ENCODE results near the gene PATJ.

DNA sequence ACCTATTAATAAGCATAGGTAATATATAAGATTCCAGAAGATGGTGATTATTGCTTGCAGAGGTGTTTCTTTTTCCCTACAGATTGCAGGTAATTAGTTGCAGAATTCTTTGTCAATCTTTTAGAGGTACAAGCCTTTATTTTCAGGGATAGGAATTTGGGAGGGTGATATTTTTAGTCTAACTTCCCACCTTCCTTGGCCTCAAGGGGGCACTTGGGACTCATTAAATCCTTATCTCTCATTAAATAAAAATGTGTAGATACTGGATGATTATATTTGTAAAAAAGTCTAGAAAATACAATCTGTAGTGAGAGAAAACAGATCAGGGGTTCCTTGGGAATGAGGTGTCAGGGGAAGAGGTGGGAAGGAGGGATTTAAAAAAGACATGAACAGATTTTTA lies 179.2 kb downstream of the PATJ start:
- TF ChIP-seq, protein P1, sequence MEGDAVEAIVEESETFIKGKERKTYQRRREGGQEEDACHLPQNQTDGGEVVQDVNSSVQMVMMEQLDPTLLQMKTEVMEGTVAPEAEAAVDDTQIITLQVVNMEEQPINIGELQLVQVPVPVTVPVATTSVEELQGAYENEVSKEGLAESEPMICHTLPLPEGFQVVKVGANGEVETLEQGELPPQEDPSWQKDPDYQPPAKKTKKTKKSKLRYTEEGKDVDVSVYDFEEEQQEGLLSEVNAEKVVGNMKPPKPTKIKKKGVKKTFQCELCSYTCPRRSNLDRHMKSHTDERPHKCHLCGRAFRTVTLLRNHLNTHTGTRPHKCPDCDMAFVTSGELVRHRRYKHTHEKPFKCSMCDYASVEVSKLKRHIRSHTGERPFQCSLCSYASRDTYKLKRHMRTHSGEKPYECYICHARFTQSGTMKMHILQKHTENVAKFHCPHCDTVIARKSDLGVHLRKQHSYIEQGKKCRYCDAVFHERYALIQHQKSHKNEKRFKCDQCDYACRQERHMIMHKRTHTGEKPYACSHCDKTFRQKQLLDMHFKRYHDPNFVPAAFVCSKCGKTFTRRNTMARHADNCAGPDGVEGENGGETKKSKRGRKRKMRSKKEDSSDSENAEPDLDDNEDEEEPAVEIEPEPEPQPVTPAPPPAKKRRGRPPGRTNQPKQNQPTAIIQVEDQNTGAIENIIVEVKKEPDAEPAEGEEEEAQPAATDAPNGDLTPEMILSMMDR (IDR thresholded peaks at IDR 0.05 in 8 of 11, conservative IDR thresholded peaks at IDR 0.05 in 3 of 11), result no peak
- TF ChIP-seq POLR2A (IDR thresholded peaks at IDR 0.05) (no peak), POLR2AphosphoS5 (IDR thresholded peaks at IDR 0.05) (no peak)
